ENCODE measurements around the gene CLSTN2.

- TF ChIP-seq CTCF (IDR thresholded peaks at IDR 0.05; ENCODE audit: low read depth, low read length, missing input control) (no peak), MAX (IDR thresholded peaks at IDR 0.05) (no peak), ATF3 (IDR thresholded peaks at IDR 0.05) (no peak), RAD21 (IDR thresholded peaks at IDR 0.05) (no peak), EGR1 (IDR thresholded peaks at IDR 0.05; ENCODE audit: low read depth in 2 of 2) (no peak), TAF1 (conservative IDR thresholded peaks at IDR 0.05) (no peak), NR2F2 (IDR thresholded peaks at IDR 0.05) (no peak)
- TF ChIP-seq, protein P1, sequence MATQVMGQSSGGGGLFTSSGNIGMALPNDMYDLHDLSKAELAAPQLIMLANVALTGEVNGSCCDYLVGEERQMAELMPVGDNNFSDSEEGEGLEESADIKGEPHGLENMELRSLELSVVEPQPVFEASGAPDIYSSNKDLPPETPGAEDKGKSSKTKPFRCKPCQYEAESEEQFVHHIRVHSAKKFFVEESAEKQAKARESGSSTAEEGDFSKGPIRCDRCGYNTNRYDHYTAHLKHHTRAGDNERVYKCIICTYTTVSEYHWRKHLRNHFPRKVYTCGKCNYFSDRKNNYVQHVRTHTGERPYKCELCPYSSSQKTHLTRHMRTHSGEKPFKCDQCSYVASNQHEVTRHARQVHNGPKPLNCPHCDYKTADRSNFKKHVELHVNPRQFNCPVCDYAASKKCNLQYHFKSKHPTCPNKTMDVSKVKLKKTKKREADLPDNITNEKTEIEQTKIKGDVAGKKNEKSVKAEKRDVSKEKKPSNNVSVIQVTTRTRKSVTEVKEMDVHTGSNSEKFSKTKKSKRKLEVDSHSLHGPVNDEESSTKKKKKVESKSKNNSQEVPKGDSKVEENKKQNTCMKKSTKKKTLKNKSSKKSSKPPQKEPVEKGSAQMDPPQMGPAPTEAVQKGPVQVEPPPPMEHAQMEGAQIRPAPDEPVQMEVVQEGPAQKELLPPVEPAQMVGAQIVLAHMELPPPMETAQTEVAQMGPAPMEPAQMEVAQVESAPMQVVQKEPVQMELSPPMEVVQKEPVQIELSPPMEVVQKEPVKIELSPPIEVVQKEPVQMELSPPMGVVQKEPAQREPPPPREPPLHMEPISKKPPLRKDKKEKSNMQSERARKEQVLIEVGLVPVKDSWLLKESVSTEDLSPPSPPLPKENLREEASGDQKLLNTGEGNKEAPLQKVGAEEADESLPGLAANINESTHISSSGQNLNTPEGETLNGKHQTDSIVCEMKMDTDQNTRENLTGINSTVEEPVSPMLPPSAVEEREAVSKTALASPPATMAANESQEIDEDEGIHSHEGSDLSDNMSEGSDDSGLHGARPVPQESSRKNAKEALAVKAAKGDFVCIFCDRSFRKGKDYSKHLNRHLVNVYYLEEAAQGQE (IDR thresholded peaks at IDR 0.05): no peak
Measured at GRCh38 chr3:139939681-139940190, 4.8 kb downstream of the CLSTN2 start.
